Hematopoietic multipotent progenitor cell (in vitro differentiated cells): Measurements from ENCODE around the gene TMEM214. TPM values are rescaled to one million over a fixed set of nuclear protein-coding genes. Genes with fewer than 3 reads are reported as not detected.
"Not testable (repeated sequence)": the region's sequence is repeated elsewhere in the genome, so short reads cannot be mapped to it uniquely, and the experiment has no call there.

Experiments used
- DNase-seq, 3 donors: peaks; one replicate each; pipeline ENCODE4 v3.0.0-alpha.2; 2011 to 2015; ENCODE audit warnings: low read depth in 2 of 3, low spot score in 2 of 3
- total RNA-seq: library from RNA; depleted of rRNA; stranded (reverse); fragments of >200 nt; gene quantifications from one replicate; pipeline ENCODE4 v1.2.3, GENCODE V29; 2012

Gene TMEM214
- total RNA-seq, 1 donor: 44.4 TPM

DNA sequence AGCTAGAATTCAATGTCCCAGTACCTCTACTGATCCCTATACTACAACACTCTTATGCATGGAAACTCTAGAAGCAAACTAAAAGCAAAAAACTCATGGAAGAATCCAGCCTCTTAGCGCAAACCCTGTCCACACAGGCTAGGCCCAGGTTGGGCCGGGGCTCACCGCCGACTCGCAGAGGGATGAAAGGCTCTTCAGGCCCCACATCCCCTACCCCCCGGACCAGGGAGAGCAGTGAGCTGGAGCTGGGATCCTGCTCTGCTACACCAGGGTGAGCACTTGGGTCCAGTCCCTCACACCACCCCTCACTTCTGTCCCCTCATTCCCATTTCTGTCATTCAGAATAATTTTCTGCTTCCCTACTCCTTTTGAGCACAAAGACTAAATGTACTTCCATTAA, 36.7 kb downstream of the TMEM214 start:
- no peak for DNase-seq

- no peak for DNase-seq
These were observed 37.3 kb downstream of the TMEM214 start for GRCh38 chr2:27069961-27070618.

GRCh38 chr2:27070653-27071276, 38.0 kb downstream of the TMEM214 start:
- DNase-seq: no peak

DNA sequence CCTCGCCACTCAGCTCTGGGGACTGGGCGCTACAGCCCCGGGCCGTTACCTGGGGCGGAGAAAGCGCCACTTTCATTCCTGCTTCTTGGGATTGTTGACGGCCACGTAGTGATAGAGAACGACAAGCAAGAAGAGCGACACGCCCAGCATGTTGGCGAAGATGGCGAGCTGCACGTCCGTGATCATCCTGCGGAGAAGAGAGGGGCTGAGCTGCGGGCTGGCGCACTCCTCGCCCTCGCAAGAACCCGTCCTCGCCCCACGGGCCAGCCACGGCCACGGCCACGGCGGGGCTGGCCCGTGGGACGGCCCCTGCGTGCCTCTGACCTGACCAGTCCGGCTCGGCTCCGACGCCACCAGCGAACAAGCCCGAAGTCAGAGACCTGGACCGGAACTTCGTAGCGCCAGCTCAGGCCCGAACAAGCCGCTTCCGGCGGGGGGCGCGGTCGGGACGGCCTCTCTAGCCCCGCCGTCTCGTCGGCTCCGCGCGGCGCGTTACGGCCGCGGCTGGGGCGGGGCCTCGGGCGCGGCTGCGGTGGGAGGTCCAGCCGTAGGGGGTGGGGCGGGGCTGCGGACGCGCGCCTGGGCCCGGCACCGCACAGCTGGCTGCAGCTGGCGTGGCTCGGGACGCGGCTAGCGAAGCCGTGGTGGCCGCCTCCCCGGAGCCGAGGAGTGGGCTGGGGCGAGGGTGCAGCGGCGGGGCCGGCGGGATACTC, 38.7 kb downstream of the TMEM214 start, which contains the start of gene OST4:
OST4 (minus strand) TSS at position 378 of the 713 bp plus-strand sequence.
- peak; percentile 74 to 93 (median 90) for DNase-seq

DNA sequence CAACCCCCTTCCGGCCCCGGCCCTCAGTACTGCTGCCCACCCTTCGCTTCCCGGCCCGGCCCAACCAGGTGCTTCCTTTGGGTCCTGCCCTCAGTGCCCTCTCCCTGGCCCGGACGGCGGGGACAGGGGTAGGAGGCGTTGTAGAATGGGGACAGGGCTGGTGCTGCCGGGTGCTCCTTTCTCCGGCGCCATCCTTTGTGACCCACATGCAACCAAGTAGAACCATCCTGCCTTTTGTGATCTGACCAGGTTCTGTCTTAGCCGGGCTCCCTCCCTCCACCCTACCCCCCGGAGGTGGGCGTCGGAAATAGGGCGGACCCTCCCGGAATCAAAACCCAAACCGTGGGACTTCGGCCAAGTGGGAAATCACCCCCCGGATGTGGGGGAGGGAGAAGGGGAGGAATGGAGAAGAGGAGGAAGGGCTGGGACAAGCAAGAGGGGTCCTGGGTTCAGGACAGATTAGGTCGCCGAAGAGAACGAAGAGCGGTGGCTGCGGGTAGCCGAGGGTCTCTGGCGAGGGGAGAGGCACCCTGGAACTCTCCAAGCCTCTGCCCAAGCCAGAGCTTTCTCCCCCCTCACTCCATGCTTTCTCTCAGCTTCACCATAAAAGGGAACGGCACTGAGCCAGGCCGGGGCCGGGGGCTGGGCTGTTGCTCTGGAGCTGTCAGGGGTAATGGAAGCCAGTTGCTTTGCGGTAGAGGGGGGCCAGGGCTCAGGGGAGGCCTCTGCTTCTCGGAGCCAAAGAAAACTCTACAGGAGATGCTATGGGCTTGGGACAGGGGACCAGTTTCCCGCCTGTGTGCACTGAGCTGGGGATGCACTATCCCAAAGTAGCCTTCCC, 39.4 kb downstream of the TMEM214 start:
- DNase-seq: peak in 2 of 3 donors; percentile 41 to 68

GRCh38 chr2:27072920-27073319, 40.2 kb downstream of the TMEM214 start:
- no peak for DNase-seq

DNA sequence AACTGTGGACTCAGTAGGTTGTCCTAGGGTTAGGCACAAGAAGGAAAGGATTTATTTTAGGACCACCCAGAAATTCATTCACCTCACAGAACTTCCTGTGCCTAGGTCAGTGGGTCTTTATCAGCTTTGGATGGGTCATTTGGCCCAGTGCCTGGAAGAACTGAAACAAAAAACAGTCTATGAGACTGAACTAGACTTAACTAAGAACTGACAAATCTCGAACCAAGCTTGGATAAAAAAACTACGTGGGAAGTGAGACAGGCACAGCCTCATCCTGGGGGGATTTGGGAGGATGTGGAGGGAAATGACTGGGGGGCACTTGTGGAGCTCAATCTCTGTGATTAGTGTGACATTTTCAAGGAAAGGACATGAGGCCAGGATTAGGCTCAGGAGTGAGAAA, 41.0 kb downstream of the TMEM214 start:
- DNase-seq: no peak

DNA sequence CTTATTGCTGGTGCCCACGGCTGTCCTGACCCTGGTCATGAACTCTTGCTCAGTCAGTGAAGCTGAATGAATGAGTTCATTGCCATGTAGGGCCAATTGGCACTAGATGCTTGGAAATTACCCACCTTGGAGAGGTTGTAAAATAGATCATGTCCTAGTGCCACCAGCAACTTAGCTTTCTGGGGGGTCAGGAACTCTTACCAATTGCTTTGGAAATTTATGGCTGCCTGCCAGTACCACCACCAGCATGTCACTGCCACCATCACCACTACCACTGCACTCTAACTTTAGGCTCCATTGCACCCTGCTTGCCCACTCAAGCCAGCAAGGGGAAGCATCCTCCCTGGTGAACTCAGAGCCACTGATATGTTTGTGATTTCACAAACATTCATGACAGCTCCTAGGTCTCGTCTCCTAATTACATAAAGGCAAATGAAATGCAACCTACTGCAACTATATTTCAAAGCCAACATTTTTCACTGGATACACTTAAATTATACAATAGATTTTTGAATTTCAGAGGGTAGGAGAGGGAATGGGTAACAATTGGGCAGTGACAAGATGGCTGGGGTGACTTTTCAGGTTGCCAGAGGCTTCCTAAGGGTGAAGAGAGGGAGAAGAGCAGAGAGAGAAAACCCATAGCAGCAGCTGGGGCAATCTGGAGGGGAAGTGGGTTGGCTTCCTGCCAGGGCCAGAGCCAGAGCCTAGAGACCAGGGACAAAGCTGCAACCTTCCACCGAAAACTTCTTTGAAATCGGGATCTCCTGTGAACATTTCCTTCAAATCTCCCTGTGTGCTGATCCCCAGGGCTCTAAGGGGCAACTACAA, 42.2 kb downstream of the TMEM214 start:
- peak in 2 of 3 donors; percentile 76 to 88 for DNase-seq

- DNase-seq: not testable (repeated sequence)
These were observed 42.8 kb downstream of the TMEM214 start for GRCh38 chr2:27075566-27075871.

DNA sequence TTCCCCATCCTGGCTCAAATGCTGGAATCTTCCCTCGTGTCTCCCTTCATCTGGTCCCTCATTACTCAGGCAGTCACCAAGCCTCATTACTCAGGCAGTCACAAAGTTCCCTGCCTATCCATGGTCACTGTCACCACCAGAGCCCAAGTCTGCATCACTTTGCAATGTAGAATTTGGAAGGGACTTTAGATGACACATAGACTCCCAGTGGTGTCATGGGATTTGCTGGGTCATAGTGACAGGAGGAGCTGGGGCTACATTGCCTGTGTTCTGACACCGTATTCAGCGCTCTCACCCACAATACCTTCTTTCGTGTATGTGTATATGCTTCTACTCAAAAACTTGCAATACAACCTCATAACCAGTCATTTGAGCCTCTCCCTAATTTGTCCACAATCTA, 43.6 kb downstream of the TMEM214 start:
- DNase-seq: no peak

GRCh38 chr2:27077231-27077630, 44.5 kb downstream of the TMEM214 start:
- DNase-seq: no peak

GRCh38 chr2:27078267-27079194, 45.8 kb downstream of the TMEM214 start, which contains the start of gene EMILIN1:
TSS of gene EMILIN1 (plus strand) at chr2:27078615. CDS start at chr2:27079066, 451 bp downstream.
- no peak for DNase-seq

DNA sequence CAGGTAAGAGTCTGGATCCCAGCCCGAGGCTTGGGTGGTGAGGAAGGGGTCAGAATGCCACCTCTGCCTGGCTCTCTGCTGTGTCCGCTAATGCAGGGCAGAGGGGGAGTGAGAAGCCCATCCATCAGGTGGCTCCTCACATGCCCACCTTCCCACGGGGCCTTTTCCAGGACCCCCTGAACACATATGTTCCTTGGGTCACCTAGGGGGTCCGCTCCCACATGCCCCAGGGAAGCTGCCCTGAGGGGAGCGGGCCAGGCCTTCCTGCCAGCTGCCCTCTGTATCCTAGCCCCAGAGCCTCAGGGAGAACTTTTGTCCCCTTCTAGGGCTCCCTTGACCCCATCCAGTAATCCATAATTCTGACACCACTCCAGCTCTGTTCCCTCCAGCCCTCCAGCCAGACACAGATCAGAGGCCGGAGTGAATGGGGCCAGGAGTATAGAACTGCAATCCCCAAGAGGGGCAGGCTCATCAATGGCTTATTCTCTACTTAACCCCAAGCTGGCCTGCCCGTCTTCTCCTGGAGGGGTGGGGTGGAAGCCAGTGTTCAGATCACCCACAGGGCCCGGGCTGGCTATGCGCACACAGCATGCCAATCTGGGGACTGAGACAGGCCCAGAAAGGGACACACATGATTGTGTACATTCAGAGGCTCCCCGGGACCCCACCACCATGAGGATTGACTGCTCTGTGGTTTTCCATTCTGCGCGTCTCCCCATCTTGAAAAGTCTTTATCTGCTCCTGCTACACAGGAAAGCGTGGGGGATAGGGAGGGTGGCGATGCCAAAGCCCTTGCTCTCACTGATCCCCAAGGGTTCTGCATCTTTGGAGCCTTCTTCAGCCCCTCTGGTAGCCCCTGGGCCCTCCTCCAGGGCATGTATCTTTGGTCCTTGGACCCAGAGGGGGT, 46.7 kb downstream of the TMEM214 start:
- DNase-seq: no peak

GRCh38 chr2:27080140-27080469, 47.3 kb downstream of the TMEM214 start:
- DNase-seq: no peak

GRCh38 chr2:27080603-27080936, 47.8 kb downstream of the TMEM214 start:
- DNase-seq: no peak

- DNase-seq: no peak
These were observed 49.4 kb downstream of the TMEM214 start for GRCh38 chr2:27081984-27082772.

GRCh38 chr2:27082773-27083409, 50.1 kb downstream of the TMEM214 start:
- no peak for DNase-seq
